ENCODE measurements around the gene SLC5A11.

SLC5A11 gene

DNA sequence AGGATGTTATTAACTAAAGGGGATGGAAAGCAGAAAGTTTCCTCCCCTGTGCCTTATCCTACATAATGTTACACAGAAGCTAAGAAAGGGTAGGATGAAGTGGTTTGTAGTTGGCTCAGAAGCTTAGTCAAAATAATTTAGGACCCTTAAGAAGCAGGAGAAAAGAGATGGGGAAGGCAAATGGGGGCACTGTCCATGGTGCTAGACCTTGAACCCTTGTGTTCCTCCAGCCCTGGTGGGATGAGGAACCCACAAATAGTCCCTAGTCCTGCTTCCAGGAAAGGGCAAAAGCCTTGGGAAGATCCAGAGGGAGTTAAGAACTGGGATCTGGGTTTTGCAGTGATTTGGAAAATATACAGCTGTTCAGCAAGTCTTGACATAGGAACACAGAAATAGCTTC is 54.5 kb downstream of the SLC5A11 start:
- Histone ChIP-seq H3K9me3 (replicated peaks in 1 of 11) (peaks cover 0 to 7% (median 0%) of the 10 kb centered on the region in 11 experiments; a peak in 4 of 22 replicates), H3K4me1 (peaks cover 0 to 11% (median 0%) of the 10 kb centered on the region in 10 experiments; a peak in 1 of 20 replicates), H3K9ac (no peak overlapping the region), H3K36me3 (no peaks in the 10 kb centered on the region), H3K27me3 (no peaks in the 10 kb centered on the region), H3K4me2 (no peak overlapping the region), H3K4me3 (no peak overlapping the region), H4K20me1 (no peaks in the 10 kb centered on the region), H3K27ac (no peak overlapping the region)
- no peak for TF ChIP-seq Cebpa-rat (IDR thresholded peaks at IDR 0.05)

DNA sequence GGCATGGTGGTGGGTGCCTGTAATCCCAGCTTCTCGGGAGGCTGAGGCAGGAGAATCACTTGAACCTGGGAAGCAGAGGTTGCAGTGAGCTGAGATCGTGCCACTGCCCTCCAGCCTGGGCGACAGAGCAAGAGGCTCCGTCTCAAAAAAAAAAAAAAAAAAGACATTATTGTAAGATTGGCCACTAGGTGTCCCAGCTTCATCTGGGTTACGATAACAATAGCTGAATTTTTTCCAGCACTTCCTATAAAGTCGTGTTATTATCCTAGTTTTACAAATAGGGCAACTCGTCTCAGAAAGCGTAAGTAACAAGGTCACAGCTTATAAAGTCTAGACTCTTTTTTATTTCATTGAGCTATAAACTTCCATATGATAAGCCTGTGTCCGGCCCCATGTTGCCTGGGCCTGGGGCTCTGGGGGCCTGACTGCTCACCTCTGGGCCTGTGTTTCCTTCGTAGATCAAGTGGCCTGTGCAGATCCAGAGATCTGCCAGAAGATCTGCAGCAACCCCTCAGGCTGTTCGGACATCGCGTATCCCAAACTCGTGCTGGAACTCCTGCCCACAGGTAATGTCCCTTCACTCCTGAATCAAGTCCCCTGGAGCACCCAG is 60.5 kb downstream of the SLC5A11 start:
- no peak overlapping the region for H3K4me3 ChIP-seq
- no peaks in the 10 kb centered on the region for H4K20me1 ChIP-seq
- H3K4me1 ChIP-seq: no peaks in the 10 kb centered on the region
- H3K36me3 ChIP-seq: no peaks in the 10 kb centered on the region
- H3K9ac ChIP-seq: no peak overlapping the region
- H3K9me3 ChIP-seq (replicated peaks in 1 of 11): peaks cover 0 to 7% (median 0%) of the 10 kb centered on the region in 11 experiments; a peak in 2 of 22 replicates
- no peak overlapping the region for H3K27ac ChIP-seq
- no peaks in the 10 kb centered on the region for H3K27me3 ChIP-seq
- no peak overlapping the region for H3K4me2 ChIP-seq
- TF ChIP-seq Cebpa-rat (IDR thresholded peaks at IDR 0.05): no peak

- H4K20me1 ChIP-seq: peaks cover 0 to 2% (median 0%) of the 10 kb centered on the region in 11 experiments; a peak in 1 of 22 replicates
- TF ChIP-seq Cebpa-rat (IDR thresholded peaks at IDR 0.05): no peak
- H3K4me3 ChIP-seq: no peak overlapping the region
- no peak overlapping the region for H3K27ac ChIP-seq
- H3K9ac ChIP-seq: no peak overlapping the region
- H3K4me2 ChIP-seq: no peak overlapping the region
- no peaks in the 10 kb centered on the region for H3K4me1 ChIP-seq
- H3K9me3 ChIP-seq (replicated peaks in 1 of 11): peaks cover 0 to 7% (median 0%) of the 10 kb centered on the region in 11 experiments; a peak in 2 of 22 replicates
- no peaks in the 10 kb centered on the region for H3K27me3 ChIP-seq
- no peaks in the 10 kb centered on the region for H3K36me3 ChIP-seq
These were observed 61.1 kb downstream of the SLC5A11 start for GRCh38 chr16:24906901-24907300.

DNA sequence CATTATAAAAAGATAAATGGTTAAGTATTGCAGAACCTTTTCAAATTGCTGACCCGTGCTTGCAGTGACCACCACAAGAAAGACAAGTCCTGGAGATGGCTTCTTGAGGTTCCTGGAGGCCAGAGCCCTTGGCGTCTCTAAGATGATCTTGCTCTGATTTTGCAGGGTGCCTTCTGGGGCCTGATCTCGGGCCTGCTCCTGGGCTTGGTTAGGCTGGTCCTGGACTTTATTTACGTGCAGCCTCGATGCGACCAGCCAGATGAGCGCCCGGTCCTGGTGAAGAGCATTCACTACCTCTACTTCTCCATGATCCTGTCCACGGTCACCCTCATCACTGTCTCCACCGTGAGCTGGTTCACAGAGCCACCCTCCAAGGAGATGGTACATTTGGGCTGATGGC is 63.0 kb downstream of the SLC5A11 start:
- H3K4me2 ChIP-seq: no peak overlapping the region
- no peak for TF ChIP-seq Cebpa-rat (IDR thresholded peaks at IDR 0.05)
- no peaks in the 10 kb centered on the region for H3K27me3 ChIP-seq

DNA sequence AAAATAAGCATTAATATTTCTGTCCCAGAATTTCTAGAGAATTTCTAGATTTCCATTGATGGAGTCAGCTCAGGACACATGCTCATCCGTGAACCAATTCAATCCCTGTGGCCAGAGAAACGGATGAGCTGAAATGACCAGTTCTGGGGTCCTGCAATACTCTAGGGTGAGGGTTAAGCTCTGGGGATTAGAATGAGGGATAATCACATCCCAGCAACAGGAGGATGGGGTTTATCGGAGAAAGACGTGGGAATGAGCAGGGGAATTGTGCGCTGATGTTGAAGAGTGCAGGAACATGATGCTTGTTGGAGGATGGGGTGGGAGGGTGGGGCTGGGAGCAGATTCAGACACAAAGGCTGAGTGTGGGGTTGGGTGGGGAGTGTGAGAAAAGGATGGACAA is 64.1 kb downstream of the SLC5A11 start:
- H4K20me1 ChIP-seq: peaks cover 0 to 4% (median 0%) of the 10 kb centered on the region in 11 experiments; a peak in 2 of 22 replicates
- H3K9ac ChIP-seq: no peak overlapping the region
- no peaks in the 10 kb centered on the region for H3K4me1 ChIP-seq
- H3K4me3 ChIP-seq: no peak overlapping the region
- no peaks in the 10 kb centered on the region for H3K36me3 ChIP-seq
- no peaks in the 10 kb centered on the region for H3K27me3 ChIP-seq
- H3K9me3 ChIP-seq (replicated peaks in 1 of 11): no peaks in the 10 kb centered on the region
- no peak for TF ChIP-seq Cebpa-rat (IDR thresholded peaks at IDR 0.05)
- no peak overlapping the region for H3K4me2 ChIP-seq
- H3K27ac ChIP-seq: no peak overlapping the region

More for the DNA sequence above, 63.0 kb downstream of the SLC5A11 start:
- Histone ChIP-seq H3K9me3 (replicated peaks in 1 of 11) (peaks cover 0 to 4% (median 0%) of the 10 kb centered on the region in 11 experiments; a peak in 2 of 22 replicates), H3K27ac (no peak overlapping the region), H3K4me1 (no peaks in the 10 kb centered on the region), H3K36me3 (no peaks in the 10 kb centered on the region), H4K20me1 (peaks cover 0 to 4% (median 0%) of the 10 kb centered on the region in 11 experiments; a peak in 2 of 22 replicates), H3K9ac (no peak overlapping the region), H3K4me3 (no peak overlapping the region)

DNA sequence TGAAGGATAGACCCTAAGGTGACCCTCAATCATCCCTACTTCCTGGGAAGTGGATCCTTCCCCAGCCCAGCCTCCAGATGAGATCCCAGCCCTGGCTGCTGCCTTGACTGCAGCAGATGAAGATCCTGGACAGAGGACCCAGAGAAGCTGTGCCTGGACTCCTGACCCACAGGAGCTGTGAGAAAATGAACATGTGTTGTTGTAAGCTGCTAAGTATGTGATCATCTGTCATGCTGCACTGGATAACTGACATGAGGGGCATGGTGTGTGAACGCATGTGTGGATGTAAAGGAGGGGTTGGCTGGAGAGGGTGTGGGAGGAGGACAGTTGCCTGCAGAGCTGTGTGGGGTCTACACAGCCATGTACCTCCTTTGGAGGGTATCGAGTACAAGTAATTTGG is 69.3 kb downstream of the SLC5A11 start:
- Histone ChIP-seq H3K36me3 (peaks cover 32 to 34% (median 33%) of the 10 kb centered on the region in 11 experiments), H3K27ac (no peak overlapping the region), H3K9me3 (replicated peaks in 1 of 11) (no peaks in the 10 kb centered on the region), H3K9ac (no peak overlapping the region), H3K27me3 (no peaks in the 10 kb centered on the region), H3K4me1 (peaks cover 0 to 8% (median 0%) of the 10 kb centered on the region in 10 experiments; a peak in 7 of 20 replicates), H3K4me3 (no peak overlapping the region), H3K4me2 (no peak overlapping the region), H4K20me1 (peaks cover 0 to 38% (median 6%) of the 10 kb centered on the region in 11 experiments; a peak in 12 of 22 replicates)
- no peak for TF ChIP-seq Cebpa-rat (IDR thresholded peaks at IDR 0.05)

GRCh38 chr16:24915576-24915975 is 69.8 kb downstream of the SLC5A11 start:
- H3K36me3 ChIP-seq: peaks cover 37 to 39% (median 38%) of the 10 kb centered on the region in 11 experiments
- H3K9ac ChIP-seq: no peak overlapping the region
- no peak for TF ChIP-seq Cebpa-rat (IDR thresholded peaks at IDR 0.05)
- no peak overlapping the region for H3K4me2 ChIP-seq
- H3K27me3 ChIP-seq: no peaks in the 10 kb centered on the region
- H3K4me1 ChIP-seq: peaks cover 0 to 8% (median 1%) of the 10 kb centered on the region in 10 experiments; a peak in 8 of 20 replicates
- H3K4me3 ChIP-seq: no peak overlapping the region
- H3K9me3 ChIP-seq (replicated peaks in 1 of 11): no peaks in the 10 kb centered on the region
- H3K27ac ChIP-seq: no peak overlapping the region
- H4K20me1 ChIP-seq: peaks cover 0 to 43% (median 10%) of the 10 kb centered on the region in 11 experiments; a peak in 12 of 22 replicates

DNA sequence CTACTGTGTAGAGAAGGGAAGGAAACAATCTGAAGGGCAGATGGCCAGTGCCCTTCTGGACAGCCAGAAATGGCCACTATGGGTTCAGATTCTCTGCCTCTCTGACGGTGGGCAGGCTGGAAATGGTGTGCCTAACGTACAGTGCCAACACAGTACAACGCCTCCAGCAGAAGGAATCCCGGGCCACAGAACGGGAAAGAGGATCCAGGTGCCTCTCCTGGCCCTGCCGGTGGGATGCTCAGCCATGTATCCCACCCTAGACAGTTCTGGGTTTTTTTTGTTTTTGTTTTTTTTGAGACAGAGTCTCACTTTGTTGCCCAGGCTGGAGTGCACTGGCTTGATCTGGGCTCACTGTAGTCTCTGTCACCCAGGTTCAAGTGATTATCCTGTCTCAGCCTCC is 71.5 kb downstream of the SLC5A11 start:
- no peak overlapping the region for H3K4me3 ChIP-seq
- peaks cover 54 to 56% (median 55%) of the 10 kb centered on the region in 11 experiments for H3K36me3 ChIP-seq
- H3K4me1 ChIP-seq: peaks cover 0 to 16% (median 8%) of the 10 kb centered on the region in 10 experiments; a peak in 14 of 20 replicates
- H3K4me2 ChIP-seq: no peak overlapping the region
- TF ChIP-seq Cebpa-rat (IDR thresholded peaks at IDR 0.05): no peak
- H4K20me1 ChIP-seq: peaks cover 0 to 55% (median 19%) of the 10 kb centered on the region in 11 experiments; a peak in 15 of 22 replicates
- no peak overlapping the region for H3K9ac ChIP-seq
- H3K9me3 ChIP-seq (replicated peaks in 1 of 11): no peaks in the 10 kb centered on the region
- H3K27ac ChIP-seq: no peak overlapping the region
- H3K27me3 ChIP-seq: no peaks in the 10 kb centered on the region

- no peak overlapping the region for H3K9ac ChIP-seq
- H3K9me3 ChIP-seq (replicated peaks in 1 of 11): no peaks in the 10 kb centered on the region
- H3K36me3 ChIP-seq: peaks cover 60 to 62% (median 61%) of the 10 kb centered on the region in 11 experiments
These were observed 72.1 kb downstream of the SLC5A11 start for GRCh38 chr16:24917891-24918290.

More at GRCh38 chr16:24917891-24918290, 72.1 kb downstream of the SLC5A11 start:
- H3K27ac ChIP-seq: no peak overlapping the region
- peaks cover 0 to 16% (median 8%) of the 10 kb centered on the region in 10 experiments; a peak in 14 of 20 replicates for H3K4me1 ChIP-seq
- H3K27me3 ChIP-seq: no peaks in the 10 kb centered on the region
- H3K4me3 ChIP-seq: no peak overlapping the region
- no peak overlapping the region for H3K4me2 ChIP-seq
- H4K20me1 ChIP-seq: peaks cover 0 to 55% (median 19%) of the 10 kb centered on the region in 11 experiments; a peak in 14 of 22 replicates
- no peak for TF ChIP-seq Cebpa-rat (IDR thresholded peaks at IDR 0.05)
